ENCODE measurements around the gene CCL5. TPM values are rescaled to one million over a fixed set of nuclear protein-coding genes. Genes with fewer than 3 reads are reported as not detected.

CCL5 gene
- total RNA-seq, 1 experiment from 2014 or later, result not detected

- Histone ChIP-seq H3K4me1 (ENCODE audit: insufficient read depth, low read length) (no peaks in the 10 kb centered on the region), H3K9ac (ENCODE audit: low read length) (no peak overlapping the region), H3F3A (ENCODE audit: low read length, unreplicated experiment) (no peaks in the 10 kb centered on the region), H4K20me1 (ENCODE audit: low read length) (no peaks in the 10 kb centered on the region), H3K4me3 (ENCODE audit: low read length) (no peak overlapping the region), H3K9me2 (replicated peaks; ENCODE audit: low read length) (no peaks in the 10 kb centered on the region), H3K4me2 (ENCODE audit: low read length) (no peak overlapping the region), H3K27me3 (ENCODE audit: low read length) (no peaks in the 10 kb centered on the region), H3K27ac (ENCODE audit: low read length) (no peak overlapping the region), H2AFZ (ENCODE audit: low read length) (no peak overlapping the region), H3K9me3 (ENCODE audit: low read length) (no peaks in the 10 kb centered on the region), H3K79me2 (ENCODE audit: low read length) (no peaks in the 10 kb centered on the region), H3K36me3 (ENCODE audit: low read depth, low read length) (no peaks in the 10 kb centered on the region)
- CTCF ChIA-PET, result no interaction called here
- POLR2A ChIA-PET (ENCODE audit: unreplicated experiment), result no interaction called here
- no peak for TF ChIP-seq CTCF (conservative IDR thresholded peaks at IDR 0.05; ENCODE audit: low read depth, low read length)
- no peak for TF ChIP-seq EZH2 (IDR thresholded peaks at IDR 0.05; ENCODE audit: low read length, unreplicated experiment)
- no peak for TF ChIP-seq EZH2phosphoT487 (IDR thresholded peaks at IDR 0.05; ENCODE audit: borderline replicate concordance, low read length)
- no peak for ATAC-seq
- DNase-seq, result no peak
- BruUV-seq (replicated peaks), result no TSS peak
- intact Hi-C loops (cut with micrococcal nuclease), result no loop called here
These were observed 7.8 kb downstream of the CCL5 start for GRCh38 chr17:35872196-35872980.

GRCh38 chr17:35870906-35871819 is 9.0 kb downstream of the CCL5 start:
- Histone ChIP-seq H3K4me3 (ENCODE audit: low read length) (no peak overlapping the region), H4K20me1 (ENCODE audit: low read length) (no peaks in the 10 kb centered on the region), H3K9ac (ENCODE audit: low read length) (no peak overlapping the region), H3K4me2 (ENCODE audit: low read length) (no peak overlapping the region), H3K4me1 (ENCODE audit: insufficient read depth, low read length) (no peaks in the 10 kb centered on the region), H3K27ac (ENCODE audit: low read length) (no peak overlapping the region), H2AFZ (ENCODE audit: low read length) (no peak overlapping the region), H3K27me3 (ENCODE audit: low read length) (no peaks in the 10 kb centered on the region), H3K79me2 (ENCODE audit: low read length) (no peaks in the 10 kb centered on the region), H3K9me2 (replicated peaks; ENCODE audit: low read length) (no peaks in the 10 kb centered on the region), H3K9me3 (ENCODE audit: low read length) (no peaks in the 10 kb centered on the region), H3F3A (ENCODE audit: low read length, unreplicated experiment) (no peaks in the 10 kb centered on the region), H3K36me3 (ENCODE audit: low read depth, low read length) (no peaks in the 10 kb centered on the region)
- ATAC-seq (no peak), DNase-seq (no peak)
- POLR2A ChIA-PET (ENCODE audit: unreplicated experiment), result no interaction called here
- TF ChIP-seq CTCF (conservative IDR thresholded peaks at IDR 0.05; ENCODE audit: low read depth, low read length) (no peak), EZH2 (IDR thresholded peaks at IDR 0.05; ENCODE audit: low read length, unreplicated experiment) (no peak), EZH2phosphoT487 (IDR thresholded peaks at IDR 0.05; ENCODE audit: borderline replicate concordance, low read length) (no peak)
- CTCF ChIA-PET, result no interaction called here
- intact Hi-C loops (cut with micrococcal nuclease), result no loop called here
- BruUV-seq (replicated peaks), result no TSS peak
